Endothelial cell (in vitro differentiated cells): ENCODE results near the gene ANKS1B. TPM values are rescaled to one million over a fixed set of nuclear protein-coding genes. Genes with fewer than 3 reads are reported as not detected.

ENCODE experiments used
- DNase-seq: peaks from one replicate; pipeline ENCODE4 v3.0.0; 2021; ENCODE audit warnings: low spot score
- H3K27ac Mint-ChIP-seq: one replicate; pipeline ENCODE4 v1.8.0; 2021; ENCODE audit warnings: mixed read lengths, inconsistent platforms; ENCODE audit not compliant: unreplicated experiment
- H3K27me3 Mint-ChIP-seq: one replicate; pipeline ENCODE4 v1.8.0; 2021; ENCODE audit warnings: mild to moderate bottlenecking, moderate library complexity, mixed read lengths, inconsistent platforms; ENCODE audit not compliant: unreplicated experiment
- H3K36me3 Mint-ChIP-seq: one replicate; pipeline ENCODE4 v1.8.0; 2021; ENCODE audit warnings: mild to moderate bottlenecking, low read depth, mixed read lengths, inconsistent platforms; ENCODE audit not compliant: unreplicated experiment
- H3K4me1 Mint-ChIP-seq: one replicate; pipeline ENCODE4 v1.8.0; 2021; ENCODE audit warnings: mild to moderate bottlenecking, mixed read lengths, inconsistent platforms; ENCODE audit not compliant: unreplicated experiment
- H3K4me3 Mint-ChIP-seq: one replicate; pipeline ENCODE4 v1.8.0; 2021; ENCODE audit warnings: mild to moderate bottlenecking, mixed read lengths, inconsistent platforms; ENCODE audit not compliant: unreplicated experiment
- H3K9me3 Mint-ChIP-seq: one replicate; pipeline ENCODE4 v1.8.0; 2021; ENCODE audit warnings: mixed read lengths, inconsistent platforms; ENCODE audit not compliant: unreplicated experiment
- total RNA-seq: library from RNA; stranded (reverse); fragmentation: NEBNext Ultra II Directional; extraction: Animal tissue kit (Norgen Biotek cat#: 25700); gene quantifications from one replicate; pipeline ENCODE4 v1.2.1, GENCODE V29; 2021; ENCODE audit not compliant: unreplicated experiment
- TF ChIP-seq, protein P1 (sequence below): fragments of 200-600 bp; sonication (generic); IDR thresholded peaks from one replicate; pipeline ENCODE4 v1.5.0; 2021; ENCODE audit warnings: antibody characterized with exemption; ENCODE audit not compliant: unreplicated experiment

ANKS1B gene
- total RNA-seq, 1 donor from 2014 or later = 2.6 TPM

GRCh38 chr12:99745121-99745520 lies 239.6 kb downstream of the ANKS1B start:
- Mint-ChIP-seq H3K4me3 (no peak overlapping the region), H3K27me3 (no peaks in the 10 kb centered on the region), H3K4me1 (no peaks in the 10 kb centered on the region), H3K27ac (no peak overlapping the region), H3K9me3 (no peaks in the 10 kb centered on the region), H3K36me3 (no peaks in the 10 kb centered on the region)
- no peak for DNase-seq
- TF ChIP-seq, protein P1, sequence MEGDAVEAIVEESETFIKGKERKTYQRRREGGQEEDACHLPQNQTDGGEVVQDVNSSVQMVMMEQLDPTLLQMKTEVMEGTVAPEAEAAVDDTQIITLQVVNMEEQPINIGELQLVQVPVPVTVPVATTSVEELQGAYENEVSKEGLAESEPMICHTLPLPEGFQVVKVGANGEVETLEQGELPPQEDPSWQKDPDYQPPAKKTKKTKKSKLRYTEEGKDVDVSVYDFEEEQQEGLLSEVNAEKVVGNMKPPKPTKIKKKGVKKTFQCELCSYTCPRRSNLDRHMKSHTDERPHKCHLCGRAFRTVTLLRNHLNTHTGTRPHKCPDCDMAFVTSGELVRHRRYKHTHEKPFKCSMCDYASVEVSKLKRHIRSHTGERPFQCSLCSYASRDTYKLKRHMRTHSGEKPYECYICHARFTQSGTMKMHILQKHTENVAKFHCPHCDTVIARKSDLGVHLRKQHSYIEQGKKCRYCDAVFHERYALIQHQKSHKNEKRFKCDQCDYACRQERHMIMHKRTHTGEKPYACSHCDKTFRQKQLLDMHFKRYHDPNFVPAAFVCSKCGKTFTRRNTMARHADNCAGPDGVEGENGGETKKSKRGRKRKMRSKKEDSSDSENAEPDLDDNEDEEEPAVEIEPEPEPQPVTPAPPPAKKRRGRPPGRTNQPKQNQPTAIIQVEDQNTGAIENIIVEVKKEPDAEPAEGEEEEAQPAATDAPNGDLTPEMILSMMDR = no peak

DNA sequence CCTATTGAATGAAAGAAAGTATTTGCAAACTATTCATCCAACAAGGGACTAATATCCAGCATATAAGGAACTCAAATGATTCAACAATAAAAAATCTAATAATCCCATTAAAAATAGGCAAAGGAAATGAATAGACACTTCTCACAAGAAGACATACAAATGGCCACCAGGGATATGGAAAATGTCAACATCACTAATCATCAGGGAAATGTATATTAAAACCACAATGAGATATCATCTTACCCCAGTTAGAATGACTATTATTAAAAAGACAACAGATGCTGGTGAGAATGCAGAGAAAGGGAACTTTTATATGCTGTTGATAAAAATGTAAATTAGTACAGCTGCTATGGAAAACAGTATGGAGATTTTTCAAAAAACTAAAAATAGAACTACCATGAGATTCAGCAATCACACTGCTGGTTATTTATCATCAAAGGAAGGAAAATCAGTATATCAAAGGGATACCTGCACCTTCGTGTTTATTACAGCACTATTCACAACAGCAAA lies 247.9 kb downstream of the ANKS1B start:
- Mint-ChIP-seq H3K27ac (no peak overlapping the region), H3K4me3 (no peak overlapping the region), H3K27me3 (no peaks in the 10 kb centered on the region), H3K9me3 (no peaks in the 10 kb centered on the region), H3K36me3 (no peaks in the 10 kb centered on the region), H3K4me1 (no peaks in the 10 kb centered on the region)
- TF ChIP-seq, protein P1 = no peak
- no peak for DNase-seq

DNA sequence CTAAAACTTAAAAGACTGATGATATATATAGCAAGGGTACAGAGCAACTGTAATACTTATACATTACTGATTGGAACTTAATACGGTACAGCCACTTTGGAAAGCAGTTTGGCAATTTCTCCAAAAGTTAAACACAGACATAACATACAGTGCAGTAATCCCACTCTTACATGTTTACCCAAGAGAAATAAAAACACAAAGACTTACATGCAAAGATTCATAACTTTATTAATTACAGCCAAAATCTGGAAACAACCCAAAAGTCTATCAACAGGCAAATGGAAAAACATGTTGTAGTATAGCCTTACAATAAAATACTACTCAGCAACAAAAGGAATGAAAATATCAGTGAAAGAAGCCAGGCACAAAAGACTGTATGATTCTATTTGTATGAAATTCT lies 252.6 kb downstream of the ANKS1B start:
- Mint-ChIP-seq H3K4me1 (no peaks in the 10 kb centered on the region), H3K4me3 (no peak overlapping the region), H3K27me3 (no peaks in the 10 kb centered on the region), H3K36me3 (no peaks in the 10 kb centered on the region), H3K9me3 (no peaks in the 10 kb centered on the region), H3K27ac (no peak overlapping the region)
- no peak for DNase-seq
- TF ChIP-seq, protein P1 = no peak

GRCh38 chr12:99722690-99723486 lies 261.8 kb downstream of the ANKS1B start:
- no peaks in the 10 kb centered on the region for H3K36me3 Mint-ChIP-seq

More at GRCh38 chr12:99722690-99723486, 261.8 kb downstream of the ANKS1B start:
- Mint-ChIP-seq H3K9me3 (no peaks in the 10 kb centered on the region), H3K4me1 (no peaks in the 10 kb centered on the region), H3K27me3 (no peaks in the 10 kb centered on the region), H3K4me3 (no peak overlapping the region), H3K27ac (no peak overlapping the region)
- no peak for DNase-seq
- TF ChIP-seq, protein P1 = no peak
